ENCODE measurements around the gene CMSS1. TPM values are rescaled to one million over a fixed set of nuclear protein-coding genes. Genes with fewer than 3 reads are reported as not detected.

Gene CMSS1
- total RNA-seq, 1 donor from 2014 or later, result 28.4 TPM

DNA sequence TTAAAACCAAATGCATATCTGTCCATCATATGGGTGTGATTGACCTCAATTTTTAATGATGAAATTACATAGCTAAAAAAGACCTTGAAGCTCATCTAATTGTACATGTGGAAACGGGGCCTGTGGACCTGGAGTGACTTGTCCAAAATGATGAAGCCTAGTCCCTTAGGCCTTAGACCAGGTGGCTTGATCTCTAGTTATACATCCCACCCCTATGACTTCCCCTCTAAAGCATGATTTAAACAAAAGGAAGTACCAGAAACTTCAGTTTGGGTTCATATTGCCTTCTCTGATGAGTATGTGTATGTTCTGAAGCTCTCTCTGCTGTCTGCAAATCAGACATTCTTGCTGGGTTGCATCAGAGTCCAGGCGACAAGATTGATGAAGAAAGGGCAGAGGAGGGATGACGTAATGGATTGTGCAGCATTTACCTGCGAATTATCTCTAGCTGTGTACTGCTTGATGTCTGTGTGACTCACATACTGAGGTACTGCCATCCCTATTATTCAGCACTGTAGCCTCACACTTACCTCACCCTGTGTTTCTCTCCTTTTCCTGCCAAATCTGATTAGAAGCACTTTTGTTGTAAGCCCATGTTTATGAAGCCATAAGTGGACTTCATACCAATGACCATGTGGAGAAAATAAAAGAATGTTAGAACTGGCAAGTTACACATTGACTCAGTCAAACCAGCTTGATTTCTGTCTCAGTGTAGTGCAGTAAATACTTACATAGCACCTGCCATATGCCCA, 185.1 kb downstream of the CMSS1 start:
- TF ChIP-seq, protein P1, sequence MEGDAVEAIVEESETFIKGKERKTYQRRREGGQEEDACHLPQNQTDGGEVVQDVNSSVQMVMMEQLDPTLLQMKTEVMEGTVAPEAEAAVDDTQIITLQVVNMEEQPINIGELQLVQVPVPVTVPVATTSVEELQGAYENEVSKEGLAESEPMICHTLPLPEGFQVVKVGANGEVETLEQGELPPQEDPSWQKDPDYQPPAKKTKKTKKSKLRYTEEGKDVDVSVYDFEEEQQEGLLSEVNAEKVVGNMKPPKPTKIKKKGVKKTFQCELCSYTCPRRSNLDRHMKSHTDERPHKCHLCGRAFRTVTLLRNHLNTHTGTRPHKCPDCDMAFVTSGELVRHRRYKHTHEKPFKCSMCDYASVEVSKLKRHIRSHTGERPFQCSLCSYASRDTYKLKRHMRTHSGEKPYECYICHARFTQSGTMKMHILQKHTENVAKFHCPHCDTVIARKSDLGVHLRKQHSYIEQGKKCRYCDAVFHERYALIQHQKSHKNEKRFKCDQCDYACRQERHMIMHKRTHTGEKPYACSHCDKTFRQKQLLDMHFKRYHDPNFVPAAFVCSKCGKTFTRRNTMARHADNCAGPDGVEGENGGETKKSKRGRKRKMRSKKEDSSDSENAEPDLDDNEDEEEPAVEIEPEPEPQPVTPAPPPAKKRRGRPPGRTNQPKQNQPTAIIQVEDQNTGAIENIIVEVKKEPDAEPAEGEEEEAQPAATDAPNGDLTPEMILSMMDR (conservative IDR thresholded peaks at IDR 0.05; ENCODE audit: low read depth, low read length), result no peak
- H3K4me3 ChIP-seq (ENCODE audit: low read depth, low read length), result no peak overlapping the region
- peak; percentile 97 for DNase-seq (ENCODE audit: low read depth)

DNA sequence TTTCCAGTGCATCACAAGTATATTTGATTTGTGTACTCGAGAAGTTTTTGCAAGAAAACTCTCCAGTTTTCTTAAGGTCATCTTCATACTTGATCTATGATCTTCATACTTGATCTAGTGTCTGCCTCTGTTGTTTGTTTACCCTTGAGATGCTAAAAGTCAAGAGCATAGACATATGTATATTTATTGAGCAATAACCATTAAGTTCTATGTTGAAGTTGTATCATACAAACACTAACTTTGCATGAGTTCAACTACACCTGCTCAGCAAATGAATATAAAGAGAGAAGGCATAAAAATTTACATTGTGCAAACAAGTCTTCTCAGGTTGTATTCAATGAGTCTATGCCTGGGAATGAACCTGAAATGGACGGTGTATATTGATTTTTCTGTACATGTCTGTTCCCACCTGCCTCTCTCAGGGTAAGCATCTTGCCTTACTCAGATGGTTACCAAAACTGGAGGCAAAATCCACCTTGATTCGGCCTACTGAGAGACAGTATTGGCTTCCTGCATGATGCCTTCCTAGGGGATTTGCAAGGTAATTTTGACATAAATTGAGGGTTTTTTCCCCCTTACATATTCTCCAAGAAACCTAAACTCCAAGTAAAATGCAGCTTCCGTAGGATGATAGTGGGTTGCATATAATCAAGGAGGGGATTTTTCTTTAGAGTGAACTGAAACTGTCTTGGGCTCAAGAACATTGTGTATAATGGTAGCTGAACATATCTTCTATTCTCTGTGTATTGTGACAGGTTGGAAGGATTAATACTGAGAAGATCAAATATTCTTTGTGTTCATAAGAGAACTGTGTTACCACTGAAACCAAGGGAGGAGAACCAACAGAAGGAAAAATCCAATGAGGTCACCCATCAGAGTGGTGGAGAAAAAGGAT, 186.2 kb downstream of the CMSS1 start:
- TF ChIP-seq, protein P1 (conservative IDR thresholded peaks at IDR 0.05; ENCODE audit: low read depth, low read length), result no peak
- H3K4me3 ChIP-seq (ENCODE audit: low read depth, low read length), result no peak overlapping the region
- no peak for DNase-seq (ENCODE audit: low read depth)

DNA sequence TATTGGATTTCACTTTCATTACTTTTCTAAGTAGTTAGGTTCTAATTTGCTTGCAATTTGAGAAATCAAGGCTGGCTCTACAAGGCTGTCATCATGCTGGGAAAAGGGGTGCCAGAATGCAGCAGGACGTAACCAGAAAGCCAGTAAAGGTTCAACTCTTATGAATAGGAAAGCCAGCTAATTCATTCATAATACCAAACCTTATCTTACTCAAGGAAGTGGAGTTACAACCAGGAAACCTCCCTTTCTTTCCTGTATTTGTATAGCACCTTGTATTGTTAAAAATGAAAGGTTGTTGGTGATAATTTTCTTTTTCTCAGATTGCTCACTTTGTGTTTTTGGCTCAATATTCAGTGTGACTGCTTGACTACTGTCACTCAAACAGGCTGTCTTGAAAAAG, 187.3 kb downstream of the CMSS1 start:
- no peak overlapping the region for H3K4me3 ChIP-seq (ENCODE audit: low read depth, low read length)
- DNase-seq (ENCODE audit: low read depth), result no peak
- TF ChIP-seq, protein P1 (conservative IDR thresholded peaks at IDR 0.05; ENCODE audit: low read depth, low read length), result no peak

DNA sequence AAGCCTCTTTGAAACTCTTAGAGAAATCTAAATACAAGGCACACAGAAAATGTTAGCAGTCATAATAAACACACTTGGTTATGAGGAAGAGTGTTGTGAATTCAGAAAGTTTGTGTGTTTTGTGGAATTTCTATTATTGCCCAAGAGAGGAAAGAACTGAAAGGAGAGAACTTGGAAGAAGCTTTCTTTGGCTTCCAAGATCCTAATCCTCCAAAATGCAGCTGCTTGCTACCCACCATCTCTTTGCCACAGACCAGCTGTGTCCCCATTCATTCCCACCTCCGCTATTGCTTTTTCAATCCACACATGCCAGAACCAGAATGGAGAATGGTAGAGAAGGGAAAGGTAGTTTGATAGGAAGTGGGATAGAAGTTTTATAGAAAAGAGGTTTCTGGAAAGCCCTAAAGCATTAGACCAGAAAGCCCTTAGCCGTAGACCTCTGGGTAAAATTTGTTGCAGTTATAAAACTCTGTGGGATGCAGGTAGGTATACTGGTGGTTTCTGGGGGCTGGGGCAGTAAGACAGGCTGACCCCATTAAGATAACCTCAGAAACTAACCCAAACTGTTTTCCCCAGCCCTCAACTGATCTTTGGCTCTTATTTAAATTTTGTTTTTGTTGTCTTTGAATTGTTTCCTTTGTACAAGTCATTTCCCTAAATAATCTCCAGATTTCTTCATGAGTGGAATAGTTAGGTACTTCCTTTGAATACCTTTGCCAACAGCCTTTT, 188.2 kb downstream of the CMSS1 start:
- TF ChIP-seq, protein P1 (conservative IDR thresholded peaks at IDR 0.05; ENCODE audit: low read depth, low read length), result no peak
- DNase-seq (ENCODE audit: low read depth), result no peak
- no peak overlapping the region for H3K4me3 ChIP-seq (ENCODE audit: low read depth, low read length)

DNA sequence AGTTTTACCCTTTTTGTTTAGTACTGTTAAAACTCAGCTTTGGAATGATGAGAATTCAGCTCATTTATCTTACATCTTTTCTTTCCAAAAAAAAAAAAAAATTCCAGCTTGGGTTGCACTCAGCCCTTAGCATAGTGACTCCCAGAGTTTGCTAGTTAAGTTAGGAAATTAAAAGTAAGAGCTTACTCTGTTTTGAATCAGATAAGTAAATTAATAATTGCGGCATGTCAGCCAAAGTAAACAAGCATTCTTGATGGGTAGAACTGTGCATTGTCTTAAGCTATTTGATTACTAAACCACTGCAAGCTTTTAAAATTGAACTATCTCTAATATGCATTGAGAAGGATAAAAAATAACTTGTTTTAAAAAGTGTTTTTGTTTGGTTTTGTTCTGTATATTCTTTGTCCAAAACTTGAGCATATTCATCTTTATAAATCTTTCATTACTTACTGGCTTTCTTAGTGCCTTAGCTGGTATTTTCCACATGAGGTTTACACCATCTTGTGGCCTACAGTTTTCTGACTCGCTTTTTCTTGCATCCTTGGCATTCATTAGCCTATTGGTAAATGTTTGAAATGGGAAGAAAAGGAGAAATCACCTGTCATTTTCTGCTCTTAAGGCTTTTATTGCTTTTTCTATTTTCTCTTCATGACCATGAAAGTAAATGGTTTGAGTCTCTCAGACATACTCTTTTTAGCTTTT, 189.1 kb downstream of the CMSS1 start:
- TF ChIP-seq, protein P1 (conservative IDR thresholded peaks at IDR 0.05; ENCODE audit: low read depth, low read length), result peak; percentile 53
- no peak for DNase-seq (ENCODE audit: low read depth)

DNA sequence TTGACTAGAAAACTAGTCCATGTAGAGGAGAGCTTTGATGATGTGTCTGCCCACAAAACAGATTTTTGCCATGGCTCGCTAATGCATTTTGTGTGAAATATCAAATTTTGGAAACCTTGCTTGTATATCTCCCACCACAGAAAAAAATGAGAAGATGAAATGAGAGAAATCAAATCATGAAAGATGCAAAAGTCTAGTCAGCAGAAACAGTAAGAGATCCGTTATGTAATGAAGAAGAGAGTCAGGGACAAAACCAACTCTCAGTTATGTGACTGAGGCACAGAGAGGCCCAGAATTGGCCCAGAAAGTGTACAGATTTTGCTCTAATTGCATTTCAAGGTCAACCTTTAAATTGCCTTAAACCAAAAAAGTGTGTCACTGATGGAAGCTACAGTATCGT, 189.7 kb downstream of the CMSS1 start:
- TF ChIP-seq, protein P1 (conservative IDR thresholded peaks at IDR 0.05; ENCODE audit: low read depth, low read length), result no peak
- no peak for DNase-seq (ENCODE audit: low read depth)
- no peak overlapping the region for H3K4me3 ChIP-seq (ENCODE audit: low read depth, low read length)

More for the DNA sequence above, 189.1 kb downstream of the CMSS1 start:
- no peak overlapping the region for H3K4me3 ChIP-seq (ENCODE audit: low read depth, low read length)

Data from epithelial cell of proximal tubule (primary cell).